Measurements from ENCODE around the gene SERF1B. TPM values are rescaled to one million over a fixed set of nuclear protein-coding genes. Genes with fewer than 3 reads are reported as not detected.
"Not testable (repeated sequence)": the region's sequence is repeated elsewhere in the genome, so short reads cannot be mapped to it uniquely, and the experiment has no call there.

The SERF1B gene
- 58.5 and 59.0 TPM in 2 replicates for total RNA-seq (2021; fragmentation: NEBNext Ultra II Directional; extraction: Animal tissue kit (Norgen Biotek cat#: 25700))
- polyA plus RNA-seq (2011; rRNA removed): 27.7 and 46.3 TPM in 2 replicates
- polyA plus RNA-seq (2011; cell fraction: cytosol; rRNA removed): 82.3 TPM
- 29.3 TPM for polyA plus RNA-seq (2011; cell fraction: nucleus; rRNA removed)
- 104 to 123 TPM (median 114 TPM) in 4 replicates for polyA plus RNA-seq (2012, experiment 1 of 2)
- 71.1 TPM for polyA plus RNA-seq (2012, experiment 2 of 2)
- polyA plus RNA-seq (2013, experiment 1 of 2): 89.6 TPM
- polyA plus RNA-seq (2013, experiment 2 of 2): 86.5 TPM
- 13.2 and 14.8 TPM in 2 replicates for polyA minus RNA-seq (2011; rRNA and poly(A)+ RNA removed)
- 35.6 TPM for polyA minus RNA-seq (2011; cell fraction: cytosol; rRNA and poly(A)+ RNA removed)
- polyA minus RNA-seq (2011; cell fraction: nucleus; rRNA and poly(A)+ RNA removed): 21.7 TPM
- long read RNA-seq, experiment 1, transcript SERF1B-206 (2 exons, 632 nt): minor isoform, 6 of 38 reads
- long read RNA-seq, experiment 1, transcript SERF1B-202 (3 exons, 703 nt): major isoform, 23 of 38 reads
- long read RNA-seq, experiment 1, partial matches to known transcripts: 2 of 38 reads
- long read RNA-seq, experiment 1, other reads (novel, unspliced or antisense): 3 of 38 reads
- long read RNA-seq, experiment 2, transcript SERF1B-202 (3 exons, 703 nt): major isoform, 12 of 19 reads
- long read RNA-seq, experiment 2, partial matches to known transcripts: 1 of 19 reads
- long read RNA-seq, experiment 2, other reads (novel, unspliced or antisense): 3 of 19 reads

GRCh38 chr5:70025106-70025844 lies at the start of gene SERF1B:
SERF1B (plus strand) TSS chr5:70025251; CDS start chr5:70025452, 201 bp downstream.
- H4K5ac ChIP-seq (ENCODE audit: insufficient read length, low read depth, low read length); H2BK120ac ChIP-seq (replicated peaks; ENCODE audit: low read depth, low read length); H3K36me3 ChIP-seq (ENCODE audit: control insufficient read depth in 2 of 4, insufficient read depth in 4 of 4, low read length in 3 of 4); DNase-seq (ENCODE audit: low read depth in 1 of 2, low spot score in 2 of 2); H3K9ac ChIP-seq (replicated peaks in 1 of 4; ENCODE audit: extremely low read depth in 1 of 4, low read depth in 3 of 4, low read length in 3 of 4); H3K79me2 ChIP-seq (ENCODE audit: control insufficient read depth in 1 of 2, insufficient read depth in 2 of 2, low read length in 2 of 2); H2BK12ac ChIP-seq (ENCODE audit: low read depth, low read length); H4K8ac ChIP-seq (ENCODE audit: extremely low read depth, insufficient read depth, low read length); H3K9me3 ChIP-seq (ENCODE audit: insufficient read depth in 2 of 2, low read depth in 1 of 2, low read length in 1 of 2); H3K4ac ChIP-seq (replicated peaks; ENCODE audit: insufficient read length, low read depth, low read length); H3K27me3 ChIP-seq (replicated peaks in 1 of 4; ENCODE audit: control insufficient read depth in 3 of 4, extremely low read depth in 1 of 4, insufficient read depth in 3 of 4, low read length in 3 of 4); H3K23ac ChIP-seq (ENCODE audit: insufficient read length); H3K14ac ChIP-seq (ENCODE audit: insufficient read length); H3K56ac ChIP-seq (replicated peaks; ENCODE audit: insufficient read length, low read depth, low read length); H2BK20ac ChIP-seq (ENCODE audit: low read length); H3K4me1 ChIP-seq (replicated peaks in 1 of 4; ENCODE audit: control insufficient read depth in 3 of 4, insufficient read depth in 4 of 4, low read length in 3 of 4); H4K20me1 ChIP-seq (replicated peaks in 1 of 2; ENCODE audit: control insufficient read depth in 1 of 2, insufficient read depth in 2 of 2, low read length in 2 of 2); POLR2A ChIA-PET (ENCODE audit: partially characterized antibody); H3K79me1 ChIP-seq (ENCODE audit: low read depth, low read length); H2BK15ac ChIP-seq (ENCODE audit: low read length); H3K18ac ChIP-seq (ENCODE audit: extremely low read depth, low read length); H3K4me3 ChIP-seq (ENCODE audit: extremely low read depth in 1 of 4, insufficient read depth in 2 of 4, low read depth in 3 of 4, low read length in 4 of 4); H3K23me2 ChIP-seq (ENCODE audit: low read depth, low read length); H4K91ac ChIP-seq (replicated peaks; ENCODE audit: insufficient read length, low read length); H3K4me2 ChIP-seq (ENCODE audit: insufficient read depth in 1 of 2, low read depth in 2 of 2, low read length in 2 of 2); H2BK5ac ChIP-seq (ENCODE audit: low read depth, low read length); CTCF ChIA-PET (ENCODE audit: partially characterized antibody); H3K27ac ChIP-seq (ENCODE audit: low read depth, low read length); H2AFZ ChIP-seq (ENCODE audit: low read length); H2AK5ac ChIP-seq (ENCODE audit: low read depth, low read length); FAIRE-seq: not testable (repeated sequence)
- WGBS, 2 experiments (ENCODE audit: extremely low coverage in 1 of 2, insufficient coverage in 1 of 2, insufficient read length in 1 of 2, insufficient replicate concordance in 2 of 2, low coverage in 1 of 2, low lambda C conversion rate in 2 of 2, missing lambda C conversion rate in 1 of 2): no CpG with 5 or more reads among the region's 66 CpGs

Measured in H1 (cell line).